Activated CD4-positive, alpha-beta T cell treated with anti-CD3 and anti-CD28 coated beads, Interleukin-2, amount 50 U/mL, for 1 hour (primary cell): Measurements from ENCODE around the gene FKBP10.
"Not testable (repeated sequence)": the region's sequence is repeated elsewhere in the genome, so short reads cannot be mapped to it uniquely, and the experiment has no call there.

Experiments used
- DNase-seq: peaks from one replicate; pipeline ENCODE4 v3.0.0-alpha.2; 2020

The FKBP10 gene

DNA sequence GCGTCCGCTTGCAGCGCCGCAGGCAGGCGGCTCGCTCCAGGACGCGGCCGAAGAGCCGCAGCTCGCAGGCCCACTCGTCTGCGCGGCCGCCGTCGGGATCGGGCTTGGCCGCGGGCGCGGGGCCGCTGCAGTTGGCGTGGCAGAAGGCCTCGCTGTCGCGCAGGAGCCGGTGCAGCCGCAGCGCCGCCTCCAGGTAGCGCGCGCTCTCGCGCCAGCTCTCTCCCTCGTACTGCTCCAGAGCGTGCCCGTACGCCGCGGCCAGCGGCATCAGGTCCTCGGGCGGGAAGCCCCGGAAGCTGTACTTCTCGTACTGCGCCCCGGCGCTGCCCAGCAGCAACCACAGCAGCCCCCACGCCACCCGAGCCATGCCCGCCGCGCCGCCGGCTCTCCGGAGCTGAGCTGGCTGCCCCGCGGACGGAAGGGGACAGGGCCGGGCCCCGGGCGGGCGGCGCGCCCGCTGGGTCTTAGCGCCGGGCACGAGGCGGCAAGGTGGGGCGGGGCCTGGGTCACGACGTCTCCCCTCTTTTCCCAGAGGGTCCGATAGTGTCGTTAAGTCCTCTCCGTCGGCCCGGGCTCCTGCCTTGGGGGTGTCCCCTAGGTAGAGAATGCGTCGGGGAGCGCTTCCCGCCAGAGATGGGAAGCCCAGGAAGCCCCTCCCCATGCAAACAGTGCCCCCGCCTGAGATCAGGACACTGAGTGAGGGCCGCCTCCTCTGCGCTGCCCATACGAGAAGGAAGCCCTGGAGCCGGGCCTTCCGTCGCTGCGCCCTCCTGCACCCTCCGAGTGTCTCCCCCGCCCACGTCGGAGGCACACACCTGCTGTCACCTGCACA, 1.0 kb upstream of the FKBP10 start, which contains the start of gene P3H4:
TSS of gene P3H4 (minus strand) at position 401 of the 832 bp plus-strand sequence. CDS start at position 367, 34 bp downstream.
- peak; percentile 71 for DNase-seq

DNA sequence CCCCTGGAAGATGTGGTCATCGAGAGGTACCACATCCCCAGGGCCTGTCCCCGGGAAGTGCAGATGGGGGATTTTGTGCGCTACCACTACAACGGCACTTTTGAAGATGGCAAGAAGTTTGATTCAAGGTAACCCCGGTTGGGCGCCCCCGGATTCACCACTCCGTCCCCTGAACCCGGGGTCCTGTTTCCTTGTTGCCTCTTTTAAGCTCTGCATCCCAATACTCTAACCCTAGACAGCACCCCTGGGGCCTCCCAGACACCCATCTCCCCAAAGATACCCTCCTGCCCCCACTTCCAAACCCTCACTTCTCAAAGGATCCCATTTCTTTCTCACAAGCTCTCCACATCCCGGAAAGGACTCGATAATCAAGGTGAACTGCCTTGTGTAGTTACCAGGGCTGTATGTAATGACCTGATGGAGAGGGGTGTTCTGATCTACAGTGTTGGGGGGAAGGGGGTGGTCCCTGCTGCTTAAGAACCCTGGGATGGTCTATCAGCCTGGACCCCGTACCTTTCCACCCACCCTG, 412 bp downstream of the FKBP10 start:
- no peak for DNase-seq

- no peak for DNase-seq
These were observed 908 bp downstream of the FKBP10 start for GRCh38 chr17:41813699-41814124.

DNA sequence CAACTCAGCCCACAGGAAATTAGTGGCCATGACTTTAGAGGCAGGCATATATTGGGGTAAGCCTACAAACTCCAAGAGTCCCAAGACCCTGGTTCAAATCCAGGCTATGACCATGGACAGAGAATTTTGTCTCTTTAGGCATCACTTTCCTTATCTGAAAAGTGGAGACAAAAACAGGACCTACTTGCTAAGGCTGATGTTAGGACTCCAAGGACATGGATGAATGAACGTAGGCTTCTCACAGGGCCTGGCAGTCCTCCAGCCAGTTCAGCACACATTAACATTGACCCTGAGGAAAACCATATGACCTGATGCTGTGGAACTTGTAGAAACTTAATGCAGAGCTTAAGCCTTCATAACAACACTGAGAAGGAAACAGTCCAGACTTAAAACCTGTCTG, 1.4 kb downstream of the FKBP10 start:
- DNase-seq = no peak

DNA sequence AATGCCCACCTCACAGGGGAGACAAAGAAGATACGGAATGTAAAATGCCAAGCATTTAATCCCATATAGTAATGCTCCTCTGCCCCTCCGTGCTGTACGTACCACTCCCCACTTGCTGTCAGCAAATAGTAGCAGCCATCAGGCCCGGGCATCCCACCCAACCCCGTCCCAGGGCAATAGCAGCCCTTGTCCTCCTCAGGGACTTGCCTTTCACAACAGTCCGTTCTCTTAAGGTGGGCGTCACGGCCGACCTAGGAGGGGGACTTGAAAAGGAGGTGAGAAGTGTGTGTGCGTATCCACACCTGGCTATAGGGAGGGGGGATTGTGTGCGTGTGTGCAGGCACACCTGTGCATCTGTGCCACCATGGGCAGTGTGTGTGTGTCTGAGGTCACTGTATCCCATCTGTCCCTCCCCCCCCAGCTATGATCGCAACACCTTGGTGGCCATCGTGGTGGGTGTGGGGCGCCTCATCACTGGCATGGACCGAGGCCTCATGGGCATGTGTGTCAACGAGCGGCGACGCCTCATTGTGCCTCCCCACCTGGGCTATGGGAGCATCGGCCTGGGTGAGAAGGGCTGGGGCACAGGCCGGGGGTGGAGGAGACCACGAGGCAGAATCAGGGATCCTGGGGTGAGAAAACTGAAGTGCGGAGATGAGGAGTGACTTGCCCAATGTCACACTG, 4.0 kb downstream of the FKBP10 start:
- DNase-seq = no peak

GRCh38 chr17:41818024-41818423, 5.2 kb downstream of the FKBP10 start:
- no peak for DNase-seq

GRCh38 chr17:41821776-41822175, 9.0 kb downstream of the FKBP10 start:
- DNase-seq = no peak

- no peak for DNase-seq
These were observed 9.7 kb downstream of the FKBP10 start for GRCh38 chr17:41822216-41823140.

GRCh38 chr17:41823141-41823524, 10.3 kb downstream of the FKBP10 start:
- no peak for DNase-seq

GRCh38 chr17:41823580-41823979, 10.8 kb downstream of the FKBP10 start:
- no peak for DNase-seq

- DNase-seq = no peak
These were observed 11.3 kb downstream of the FKBP10 start for GRCh38 chr17:41824086-41824485.

GRCh38 chr17:41825175-41825845, 12.5 kb downstream of the FKBP10 start:
- no peak for DNase-seq

DNA sequence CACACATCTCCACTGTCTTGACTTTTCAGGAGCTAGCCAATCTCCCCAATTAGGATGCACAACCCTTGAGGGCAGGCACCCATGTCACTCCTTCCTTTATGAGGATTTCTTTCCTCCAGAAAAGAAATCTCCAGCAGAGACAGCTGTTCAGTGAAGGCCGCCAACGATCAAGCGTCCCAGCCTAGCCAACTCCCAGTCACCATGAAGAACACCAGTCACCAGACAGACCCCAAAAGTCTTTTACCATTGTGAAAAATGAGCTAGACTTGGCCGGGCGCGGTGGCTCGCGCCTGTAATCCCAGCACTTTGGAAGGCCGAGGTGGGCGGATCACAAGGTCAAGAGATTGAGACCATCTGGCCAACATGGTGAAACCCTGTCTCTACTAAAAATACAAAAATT, 17.2 kb downstream of the FKBP10 start:
- DNase-seq = not testable (repeated sequence)

GRCh38 chr17:41835214-41835799, 22.5 kb downstream of the FKBP10 start:
- DNase-seq = no peak

GRCh38 chr17:41835800-41836549, 23.2 kb downstream of the FKBP10 start, which contains the start of gene NT5C3B:
NT5C3B (minus strand) TSS chr17:41836232; CDS start chr17:41836193, 39 bp downstream.
- peak; percentile 38 for DNase-seq

DNA sequence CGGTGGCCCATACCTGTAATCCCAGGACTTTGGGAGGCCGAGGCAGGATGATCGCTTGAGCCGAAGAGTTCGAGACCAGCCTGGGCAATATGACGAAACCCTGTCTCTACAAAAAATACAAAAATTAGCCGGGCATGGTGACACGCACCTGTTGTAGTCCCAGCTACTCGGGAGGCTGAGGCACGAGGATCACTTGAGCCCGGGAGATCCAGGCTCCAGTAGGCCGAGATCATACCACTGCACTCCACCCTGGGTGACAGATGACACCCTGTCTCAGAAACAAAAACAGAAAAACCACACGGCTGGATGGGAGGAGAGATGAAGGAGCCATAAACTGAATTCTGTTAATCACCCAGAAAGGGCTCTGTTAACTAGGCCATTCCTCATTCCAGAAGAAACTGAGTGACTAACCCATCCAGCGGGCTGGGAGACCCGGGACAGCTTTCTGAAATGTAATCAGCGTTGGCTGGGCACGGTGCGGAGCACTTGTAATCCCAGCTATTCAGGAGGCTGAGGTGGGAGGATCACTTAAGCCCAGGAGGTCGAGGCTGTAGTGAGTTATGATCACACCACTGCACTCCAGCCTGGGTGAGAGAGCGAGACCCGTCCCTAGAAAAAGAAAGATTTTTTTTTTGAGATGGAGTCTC, 23.9 kb downstream of the FKBP10 start:
- no peak for DNase-seq

- no peak for DNase-seq
These were observed 25.1 kb downstream of the FKBP10 start, which contains the start of gene KLHL10 for GRCh38 chr17:41837761-41838538. KLHL10 (plus strand) TSS chr17:41837825; CDS start chr17:41837933, 108 bp downstream.

DNA sequence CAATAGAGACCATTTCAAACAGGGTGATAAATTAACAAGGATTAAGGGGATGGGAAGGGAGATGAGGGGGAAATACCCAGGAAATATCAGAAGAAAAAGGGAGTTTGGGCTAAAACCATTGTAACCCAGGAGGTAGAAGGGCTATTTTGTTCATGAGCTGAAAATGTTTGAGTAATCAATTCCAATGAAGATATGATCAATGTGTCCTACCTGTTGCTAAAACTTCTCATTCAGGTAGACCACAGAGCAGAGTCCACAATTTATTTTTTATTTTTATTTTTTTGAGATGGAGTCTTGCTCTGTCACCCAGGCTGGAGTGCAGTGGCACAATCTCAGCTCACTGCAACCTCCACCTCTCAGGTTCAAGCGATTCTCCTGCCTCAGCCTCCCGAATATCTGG, 26.6 kb downstream of the FKBP10 start:
- not testable (repeated sequence) for DNase-seq

- DNase-seq = not testable (repeated sequence)
These were observed 28.0 kb downstream of the FKBP10 start for GRCh38 chr17:41840781-41841180.
